UCSD-AML1 (cell line): Measurements from ENCODE around the gene SAPCD2.

Source experiments
- DNase-seq: peaks from one replicate; lab custom pipeline; 2025; ENCODE audit not compliant: unreplicated experiment; lab: John Stamatoyannopoulos, UW

The SAPCD2 gene

GRCh38 chr9:137082925-137083290 is 12.6 kb upstream of the SAPCD2 start:
- no peak for DNase-seq

GRCh38 chr9:137082222-137082924 is 12.0 kb upstream of the SAPCD2 start:
- no peak for DNase-seq

GRCh38 chr9:137080260-137081122 is 10.1 kb upstream of the SAPCD2 start:
- no peak for DNase-seq

GRCh38 chr9:137079401-137079787 is 9.0 kb upstream of the SAPCD2 start:
- no peak for DNase-seq

GRCh38 chr9:137078701-137079400 is 8.5 kb upstream of the SAPCD2 start:
- no peak for DNase-seq

DNA sequence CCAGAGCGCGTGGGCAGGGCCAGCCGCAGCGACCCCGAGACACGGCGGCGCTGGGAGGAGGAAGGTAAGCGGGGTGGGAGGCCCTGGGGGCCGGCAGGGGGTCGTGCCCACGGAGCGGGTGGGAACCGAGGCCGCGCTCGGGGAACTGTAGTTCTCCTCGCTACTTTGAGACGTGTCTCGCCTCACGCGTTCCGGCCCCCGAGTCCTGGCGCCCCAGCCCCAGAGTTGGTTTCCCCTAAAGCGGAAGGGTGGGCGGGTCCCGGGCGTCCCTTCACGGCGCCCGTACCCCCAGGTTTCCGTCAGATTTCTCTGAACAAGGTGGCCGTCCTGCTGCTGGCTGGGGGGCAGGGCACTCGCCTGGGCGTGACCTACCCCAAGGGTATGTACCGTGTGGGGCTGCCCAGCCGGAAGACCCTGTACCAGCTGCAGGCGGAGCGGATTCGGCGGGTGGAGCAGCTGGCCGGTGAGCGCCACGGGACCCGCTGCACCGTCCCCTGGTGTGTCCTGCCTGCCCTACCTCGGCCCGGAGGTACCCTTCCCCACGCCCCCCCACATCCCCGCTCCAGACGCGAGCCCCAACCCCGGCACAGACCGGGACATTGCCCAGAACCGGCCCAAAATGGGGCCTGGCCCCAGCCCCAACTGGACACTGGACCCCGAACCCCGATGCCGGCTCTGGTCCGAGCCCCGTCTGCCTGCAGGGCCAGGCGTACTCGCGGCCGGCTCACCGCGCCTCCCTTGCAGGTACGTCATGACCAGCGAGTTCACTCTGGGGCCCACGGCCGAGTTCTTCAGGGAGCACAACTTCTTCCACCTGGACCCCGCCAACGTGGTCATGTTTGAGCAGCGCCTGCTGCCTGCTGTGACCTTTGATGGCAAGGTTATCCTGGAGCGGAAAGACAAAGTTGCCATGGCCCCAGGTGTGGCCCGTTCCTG is 7.7 kb upstream of the SAPCD2 start:
- no peak for DNase-seq

DNA sequence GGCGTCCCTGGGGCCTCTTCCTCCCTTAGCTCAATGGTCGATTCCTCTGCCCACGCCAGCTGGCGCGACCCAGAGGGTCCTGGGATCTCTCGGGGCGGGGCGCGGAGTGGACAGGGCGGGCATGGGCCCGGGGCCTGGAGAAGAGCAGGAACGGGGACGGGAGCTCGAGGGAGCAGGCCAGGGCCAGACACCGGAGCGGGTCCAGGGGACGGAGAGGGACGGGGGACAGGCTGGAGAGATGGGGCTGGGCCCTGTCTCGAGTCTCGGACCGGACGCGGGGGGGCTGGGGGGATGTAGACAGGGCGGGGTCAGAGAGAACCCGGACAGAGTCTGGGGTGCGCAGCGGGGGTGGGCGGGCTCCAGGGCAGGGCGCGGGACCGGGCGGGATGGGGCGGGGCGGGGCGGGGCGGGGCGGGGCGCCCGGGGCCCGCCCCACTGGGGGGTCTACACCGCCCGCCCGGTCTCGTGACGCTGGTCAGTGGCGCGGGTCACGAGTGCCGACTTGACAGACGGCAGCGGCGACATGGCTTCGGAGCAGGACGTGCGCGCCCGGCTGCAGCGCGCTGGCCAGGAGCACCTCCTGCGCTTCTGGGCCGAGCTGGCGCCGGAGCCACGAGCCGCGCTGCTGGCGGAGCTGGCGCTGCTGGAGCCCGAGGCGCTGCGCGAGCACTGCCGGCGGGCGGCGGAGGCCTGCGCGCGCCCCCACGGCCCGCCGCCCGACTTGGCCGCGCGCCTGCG is 6.8 kb upstream of the SAPCD2 start, which contains the start of gene UAP1L1:
TSS of gene UAP1L1 (plus strand) at position 508 of the 738 bp plus-strand sequence. CDS start at position 524, 16 bp downstream.
- peak; percentile 47 for DNase-seq

DNA sequence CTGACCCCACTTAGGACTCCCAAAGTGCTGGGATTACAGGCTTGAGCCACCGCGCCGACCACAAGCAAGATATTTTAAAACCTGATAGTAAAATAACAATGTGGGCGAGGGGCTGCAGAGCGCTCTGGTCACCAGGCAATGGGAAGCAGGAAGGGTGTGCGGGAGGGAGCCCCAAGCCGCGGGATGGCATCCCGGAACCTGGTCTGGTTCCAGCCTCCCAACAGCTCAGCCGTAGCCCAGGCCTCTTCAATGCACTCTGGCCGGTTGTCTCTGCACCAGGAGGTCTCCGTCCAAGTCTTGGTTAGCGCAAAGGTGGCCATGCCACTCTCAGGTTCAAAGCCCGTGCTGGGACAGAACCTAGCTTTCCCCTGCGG is 6.3 kb upstream of the SAPCD2 start:
- no peak for DNase-seq

- no peak for DNase-seq
Measured at GRCh38 chr9:137075275-137075775, 5.0 kb upstream of the SAPCD2 start.

DNA sequence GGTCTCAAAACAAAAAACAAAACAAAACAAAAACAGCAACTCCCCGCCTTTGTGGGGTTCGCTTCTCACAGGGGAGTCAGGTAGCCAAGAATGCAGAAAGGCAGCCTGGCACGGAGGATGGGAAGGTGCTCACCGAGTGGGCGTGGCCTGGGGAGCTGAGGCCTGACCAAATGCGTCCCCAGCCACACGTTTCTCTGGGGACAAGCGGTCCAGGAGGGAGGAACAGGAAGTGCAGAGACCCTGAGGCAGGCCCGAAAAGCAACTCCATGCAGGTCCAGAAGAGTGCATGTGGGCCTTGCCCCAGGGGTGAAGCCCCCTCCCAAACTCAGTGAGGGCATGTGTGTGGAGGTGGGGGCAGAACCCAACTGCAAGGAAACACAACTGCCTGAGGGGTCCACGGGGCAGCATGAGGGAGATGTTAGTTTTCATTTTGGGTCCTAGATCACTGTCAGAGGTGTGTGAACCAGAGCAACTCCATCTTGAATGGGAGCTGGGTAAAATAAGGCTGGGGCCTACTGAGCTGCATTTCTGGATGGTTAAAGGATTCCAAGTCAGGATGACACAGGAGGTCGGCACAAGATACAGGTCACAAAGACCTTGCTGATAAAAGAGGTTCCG is 4.4 kb upstream of the SAPCD2 start:
- no peak for DNase-seq

GRCh38 chr9:137073992-137074399 is 3.6 kb upstream of the SAPCD2 start:
- no peak for DNase-seq

DNA sequence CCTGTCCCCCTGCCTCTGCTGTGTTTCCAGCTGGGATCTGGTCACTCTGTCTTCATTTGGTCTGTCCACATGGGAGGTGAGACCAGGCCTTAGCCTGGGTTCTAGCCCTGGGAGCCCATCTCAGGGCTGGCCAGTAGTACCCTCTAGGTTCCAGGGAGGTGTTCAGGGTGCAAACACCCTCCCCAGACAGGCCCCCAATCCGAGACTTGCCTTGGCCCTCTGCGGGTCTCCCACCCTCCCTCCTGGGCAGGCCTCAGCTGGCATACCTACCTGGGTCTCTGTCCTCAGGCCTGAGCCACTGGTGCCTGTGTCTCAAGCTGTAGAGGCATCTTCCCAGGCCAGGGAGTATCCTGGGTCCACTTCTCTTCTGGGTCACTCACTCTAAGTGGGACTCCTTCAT is 925 bp upstream of the SAPCD2 start:
- DNase-seq = no peak

- DNase-seq = no peak
Measured at GRCh38 chr9:137070906-137071275, 534 bp upstream of the SAPCD2 start.

DNA sequence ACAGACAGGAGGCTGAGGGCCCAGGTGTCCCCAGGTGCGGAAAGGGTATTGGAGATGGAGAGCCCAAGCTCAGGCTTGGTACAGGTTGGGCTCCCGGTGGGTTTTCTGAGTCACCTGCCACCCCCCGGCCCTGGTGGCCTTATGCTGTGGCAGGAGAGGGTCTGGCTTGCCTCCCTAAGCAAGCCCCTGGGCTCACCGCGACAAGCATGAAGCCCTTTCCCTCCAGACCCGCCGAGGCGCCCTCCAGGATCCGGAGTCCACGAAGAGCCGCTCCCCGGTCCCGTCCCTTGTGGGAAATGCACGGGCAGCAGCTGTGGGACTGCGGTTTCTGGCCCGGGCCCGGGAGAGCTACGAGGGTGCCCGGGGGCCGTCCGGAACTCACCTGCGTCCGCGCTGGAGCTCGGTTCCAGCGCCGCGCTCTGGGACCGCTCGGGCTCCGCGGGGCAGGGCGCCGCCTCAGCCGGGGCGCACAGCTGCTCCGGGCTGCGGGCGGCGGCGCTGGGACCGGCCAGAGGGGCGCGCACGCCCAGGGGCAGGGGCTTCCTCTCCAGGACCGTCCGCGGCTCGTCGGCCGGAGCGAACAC is 757 bp downstream of the SAPCD2 start:
- DNase-seq = no peak

- no peak for DNase-seq
Measured at GRCh38 chr9:137068539-137069507, 1.5 kb downstream of the SAPCD2 start.

GRCh38 chr9:137067860-137068538 is 2.4 kb downstream of the SAPCD2 start:
- peak; percentile 77 for DNase-seq

- DNase-seq = no peak
Measured at GRCh38 chr9:137066096-137066861, 4.1 kb downstream of the SAPCD2 start.
